Endothelial cell (in vitro differentiated cells): ENCODE data around the gene ERBB3. TPM values are rescaled to one million over a fixed set of nuclear protein-coding genes. Genes with fewer than 3 reads are reported as not detected.

ENCODE experiments used
- DNase-seq: peaks from one replicate; pipeline ENCODE4 v3.0.0; 2021; ENCODE audit warnings: low spot score
- H3K27ac Mint-ChIP-seq: one replicate; pipeline ENCODE4 v1.8.0; 2021; ENCODE audit warnings: mixed read lengths, inconsistent platforms; ENCODE audit not compliant: unreplicated experiment
- H3K27me3 Mint-ChIP-seq: one replicate; pipeline ENCODE4 v1.8.0; 2021; ENCODE audit warnings: mild to moderate bottlenecking, moderate library complexity, mixed read lengths, inconsistent platforms; ENCODE audit not compliant: unreplicated experiment
- H3K36me3 Mint-ChIP-seq: one replicate; pipeline ENCODE4 v1.8.0; 2021; ENCODE audit warnings: mild to moderate bottlenecking, low read depth, mixed read lengths, inconsistent platforms; ENCODE audit not compliant: unreplicated experiment
- H3K4me1 Mint-ChIP-seq: one replicate; pipeline ENCODE4 v1.8.0; 2021; ENCODE audit warnings: mild to moderate bottlenecking, mixed read lengths, inconsistent platforms; ENCODE audit not compliant: unreplicated experiment
- H3K4me3 Mint-ChIP-seq: one replicate; pipeline ENCODE4 v1.8.0; 2021; ENCODE audit warnings: mild to moderate bottlenecking, mixed read lengths, inconsistent platforms; ENCODE audit not compliant: unreplicated experiment
- H3K9me3 Mint-ChIP-seq: one replicate; pipeline ENCODE4 v1.8.0; 2021; ENCODE audit warnings: mixed read lengths, inconsistent platforms; ENCODE audit not compliant: unreplicated experiment
- CTCF ChIP-seq: fragments of 200-600 bp; sonication (generic); IDR thresholded peaks from one replicate; pipeline ENCODE4 v1.5.0; 2021; ENCODE audit warnings: antibody characterized with exemption; ENCODE audit not compliant: unreplicated experiment
- total RNA-seq: library from RNA; stranded (reverse); fragmentation: NEBNext Ultra II Directional; extraction: Animal tissue kit (Norgen Biotek cat#: 25700); gene quantifications from one replicate; pipeline ENCODE4 v1.2.1, GENCODE V29; 2021; ENCODE audit not compliant: unreplicated experiment

The ERBB3 gene
- total RNA-seq, 1 donor from 2014 or later, result 4.2 TPM

- H3K4me3 Mint-ChIP-seq, result peak overlapping the region; percentile 100
- peak overlapping the region; percentile 80 for H3K27ac Mint-ChIP-seq
- H3K27me3 Mint-ChIP-seq, result peaks cover 6% of the 10 kb centered on the region
- no peaks in the 10 kb centered on the region for H3K9me3 Mint-ChIP-seq
- no peak for DNase-seq
- peaks cover 27% of the 10 kb centered on the region for H3K4me1 Mint-ChIP-seq
- peaks cover 18% of the 10 kb centered on the region for H3K36me3 Mint-ChIP-seq
- TF ChIP-seq CTCF, result no peak
Observed at GRCh38 chr12:56105609-56105902, 25.6 kb downstream of the ERBB3 start.

- Mint-ChIP-seq H3K27ac (no peak overlapping the region), H3K4me3 (peak overlapping the region; percentile 7), H3K36me3 (peaks cover 25% of the 10 kb centered on the region)
Observed at GRCh38 chr12:56107242-56107641, 27.3 kb downstream of the ERBB3 start.

GRCh38 chr12:56110571-56110970 is 30.6 kb downstream of the ERBB3 start:
- TF ChIP-seq CTCF, result no peak
- Mint-ChIP-seq H3K36me3 (peaks cover 38% of the 10 kb centered on the region), H3K27me3 (peaks cover 4% of the 10 kb centered on the region), H3K4me1 (peaks cover 2% of the 10 kb centered on the region), H3K27ac (no peak overlapping the region), H3K4me3 (peak overlapping the region; percentile 79), H3K9me3 (no peaks in the 10 kb centered on the region)
- DNase-seq, result no peak

More at GRCh38 chr12:56107242-56107641, 27.3 kb downstream of the ERBB3 start:
- no peaks in the 10 kb centered on the region for H3K9me3 Mint-ChIP-seq
- peaks cover 27% of the 10 kb centered on the region for H3K4me1 Mint-ChIP-seq
- no peak for DNase-seq
- TF ChIP-seq CTCF, result no peak
- H3K27me3 Mint-ChIP-seq, result peaks cover 4% of the 10 kb centered on the region

GRCh38 chr12:56114084-56114483 is 34.1 kb downstream of the ERBB3 start:
- DNase-seq, result no peak
- peaks cover 24% of the 10 kb centered on the region for H3K4me1 Mint-ChIP-seq
- H3K36me3 Mint-ChIP-seq, result peaks cover 60% of the 10 kb centered on the region
- no peak for TF ChIP-seq CTCF
- H3K27ac Mint-ChIP-seq, result peak overlapping the region; percentile 32
- no peaks in the 10 kb centered on the region for H3K9me3 Mint-ChIP-seq
- peaks cover 23% of the 10 kb centered on the region for H3K27me3 Mint-ChIP-seq
- H3K4me3 Mint-ChIP-seq, result no peak overlapping the region

- TF ChIP-seq CTCF, result no peak
- DNase-seq, result no peak
- Mint-ChIP-seq H3K27ac (peak overlapping the region; percentile 100), H3K4me3 (peak overlapping the region; percentile 99), H3K4me1 (peaks cover 36% of the 10 kb centered on the region), H3K36me3 (peaks cover 63% of the 10 kb centered on the region), H3K9me3 (no peaks in the 10 kb centered on the region), H3K27me3 (peaks cover 25% of the 10 kb centered on the region)
Observed at GRCh38 chr12:56115329-56115728, 35.4 kb downstream of the ERBB3 start.
